Tibial artery (tissue), 4 donors: Measurements from ENCODE around the gene GABRB3.
"Not testable (repeated sequence)": the region's sequence is repeated elsewhere in the genome, so short reads cannot be mapped to it uniquely, and the experiment has no call there.

Experiments
- DNase-seq, 2 donors: peaks; one replicate each; pipeline ENCODE4 v3.0.0-alpha.2; 2019
- H3K27ac ChIP-seq, 2 donors: fragments of 200-600 bp; sonication (generic) in 1 of 2; 1 replicate in 1 of 2; 2 replicates in 1 of 2; pipeline ENCODE4 v1.5.1; 2018 to 2019; ENCODE audit warnings: mild to moderate bottlenecking in 1 of 2
- H3K27me3 ChIP-seq, 2 donors: fragments of 200-600 bp; sonication (generic) in 1 of 2; one replicate each; pipeline versions ENCODE4 v1.5.1 to v1.6.0; 2016 to 2019
- H3K36me3 ChIP-seq, 3 donors: fragments of 200-600 bp; sonication (generic) in 2 of 3; one replicate each; pipeline ENCODE4 v1.5.1; 2016 to 2019; ENCODE audit warnings: mild to moderate bottlenecking in 2 of 3
- H3K4me1 ChIP-seq, 4 donors: fragments of 200-600 bp; sonication (generic) in 2 of 4; 1 replicate in 3 of 4; 2 replicates in 1 of 4; pipeline ENCODE4 v1.5.1; 2016 to 2019
- H3K4me3 ChIP-seq, 2 donors: fragments of 200-600 bp; sonication (generic) in 1 of 2; 1 replicate in 1 of 2; 2 replicates in 1 of 2; pipeline ENCODE4 v1.5.1; 2018 to 2019; ENCODE audit warnings: mild to moderate bottlenecking in 2 of 2
- H3K9me3 ChIP-seq, 3 donors: fragments of 200-600 bp; sonication (generic) in 1 of 3; one replicate each; pipeline ENCODE4 v1.5.1; 2016 to 2019
- CTCF ChIP-seq, 2 experiments: fragments of 200-600 bp in 1 of 2; fragments of 450-650 bp in 1 of 2; IDR thresholded peaks; one replicate each; pipeline ENCODE4 v1.5.1; 2017 to 2019; ENCODE audit warnings: antibody characterized with exemption in 2 of 2, mild to moderate bottlenecking in 1 of 2, moderate library complexity in 1 of 2
- intact Hi-C: fragments of 100-400 bp; cut with DNase I; formaldehyde crosslinking; loops from one replicate; pipeline ENCODE4 v1.15.0; 2023; ENCODE audit warnings: low total_unique reads

The GABRB3 gene

DNA sequence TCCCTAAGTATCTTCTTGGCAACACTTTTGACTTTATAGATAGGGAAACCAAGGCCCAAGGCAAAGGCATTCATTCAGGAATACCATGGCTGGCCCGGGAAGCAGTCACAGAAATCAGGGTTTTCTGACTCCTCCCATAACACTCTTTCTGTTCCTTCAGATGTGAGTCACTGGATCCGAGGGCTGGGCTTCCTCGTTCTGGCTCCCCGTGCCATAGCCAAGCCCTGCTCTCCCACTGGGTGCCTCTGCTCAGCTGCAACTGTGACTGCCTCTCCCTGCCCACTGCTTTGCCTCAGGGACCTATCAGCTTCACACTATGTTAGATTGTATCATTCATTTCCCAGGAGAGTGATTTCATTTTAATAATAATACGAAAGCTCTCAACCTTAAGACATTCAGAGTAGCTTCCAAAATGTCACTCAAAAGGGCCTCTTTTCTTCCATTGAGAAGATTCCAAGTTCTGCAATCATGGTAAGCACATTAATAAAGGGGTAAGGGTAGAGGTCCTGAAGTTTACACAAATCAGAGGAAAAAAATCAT lies 50.2 kb downstream of the GABRB3 start:
- Histone ChIP-seq H3K36me3 (no peaks in the 10 kb centered on the region), H3K27ac (no peak overlapping the region), H3K27me3 (no peaks in the 10 kb centered on the region), H3K4me3 (no peak overlapping the region), H3K4me1 (no peaks in the 10 kb centered on the region), H3K9me3 (no peaks in the 10 kb centered on the region)
- DNase-seq: no peak
- no peak for TF ChIP-seq CTCF (IDR thresholded peaks at IDR 0.05)
- intact Hi-C loops: no loop called here

GRCh38 chr15:26721232-26721967 lies 51.5 kb downstream of the GABRB3 start:
- intact Hi-C loops: no loop called here
- TF ChIP-seq CTCF (IDR thresholded peaks at IDR 0.05): no peak
- Histone ChIP-seq H3K36me3 (no peaks in the 10 kb centered on the region), H3K27me3 (no peaks in the 10 kb centered on the region), H3K27ac (no peak overlapping the region), H3K9me3 (no peaks in the 10 kb centered on the region), H3K4me1 (no peaks in the 10 kb centered on the region), H3K4me3 (no peak overlapping the region)
- DNase-seq: no peak

DNA sequence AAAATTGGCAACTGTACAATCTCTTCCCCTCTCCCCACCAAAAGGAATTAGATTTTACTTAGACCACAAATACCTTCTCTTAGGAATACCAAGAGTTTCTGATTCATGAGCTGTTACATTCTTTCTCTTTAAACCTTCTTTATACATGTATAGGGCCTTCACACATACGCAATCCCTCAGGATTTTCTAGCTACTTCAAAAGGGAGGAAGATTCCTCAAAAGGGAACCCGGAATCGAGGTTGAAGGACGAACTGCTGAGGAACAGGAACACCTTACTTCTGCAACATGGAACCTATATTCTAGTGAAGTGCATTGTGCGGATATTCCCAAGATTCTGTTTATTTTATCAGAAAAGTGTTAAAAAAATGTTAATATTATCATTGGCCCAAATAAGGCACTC lies 52.3 kb downstream of the GABRB3 start:
- Histone ChIP-seq H3K4me3 (no peak overlapping the region), H3K36me3 (no peaks in the 10 kb centered on the region), H3K27ac (no peak overlapping the region), H3K27me3 (no peaks in the 10 kb centered on the region), H3K4me1 (no peaks in the 10 kb centered on the region), H3K9me3 (no peaks in the 10 kb centered on the region)
- no peak for TF ChIP-seq CTCF (IDR thresholded peaks at IDR 0.05)
- no peak for DNase-seq
- intact Hi-C loops: no loop called here

GRCh38 chr15:26719866-26720265 lies 53.0 kb downstream of the GABRB3 start:
- not testable (repeated sequence) for H3K27ac ChIP-seq

DNA sequence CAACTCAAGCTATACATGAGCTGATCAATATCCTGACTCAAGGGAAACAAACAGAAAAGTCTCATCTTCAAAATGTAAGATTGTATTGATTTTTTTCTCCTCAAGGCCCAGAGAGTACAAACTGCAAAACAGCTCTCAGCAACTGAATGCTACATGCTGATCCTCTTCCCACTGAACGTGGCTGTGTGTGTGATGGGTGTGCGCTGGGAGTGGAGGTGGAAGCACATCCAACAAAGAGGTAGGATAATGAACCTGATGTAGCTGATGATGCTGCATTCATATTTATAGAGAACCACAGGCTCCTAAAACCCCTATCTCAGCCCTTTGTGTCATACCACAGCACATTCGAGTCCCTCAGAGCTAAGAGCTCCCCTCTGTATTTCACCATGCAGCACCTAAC lies 56.8 kb downstream of the GABRB3 start:
- no peak overlapping the region for H3K4me3 ChIP-seq
- no peaks in the 10 kb centered on the region for H3K36me3 ChIP-seq
- no peak overlapping the region for H3K27ac ChIP-seq
- intact Hi-C loops: no loop called here
- no peak for DNase-seq
- H3K4me1 ChIP-seq: no peaks in the 10 kb centered on the region
- H3K9me3 ChIP-seq: no peaks in the 10 kb centered on the region
- no peak for TF ChIP-seq CTCF (IDR thresholded peaks at IDR 0.05)
- no peaks in the 10 kb centered on the region for H3K27me3 ChIP-seq

More at GRCh38 chr15:26719866-26720265, 53.0 kb downstream of the GABRB3 start:
- DNase-seq, H3K9me3 ChIP-seq, intact Hi-C loops, H3K4me3 ChIP-seq, H3K4me1 ChIP-seq, H3K27me3 ChIP-seq, H3K36me3 ChIP-seq: not testable (repeated sequence)

DNA sequence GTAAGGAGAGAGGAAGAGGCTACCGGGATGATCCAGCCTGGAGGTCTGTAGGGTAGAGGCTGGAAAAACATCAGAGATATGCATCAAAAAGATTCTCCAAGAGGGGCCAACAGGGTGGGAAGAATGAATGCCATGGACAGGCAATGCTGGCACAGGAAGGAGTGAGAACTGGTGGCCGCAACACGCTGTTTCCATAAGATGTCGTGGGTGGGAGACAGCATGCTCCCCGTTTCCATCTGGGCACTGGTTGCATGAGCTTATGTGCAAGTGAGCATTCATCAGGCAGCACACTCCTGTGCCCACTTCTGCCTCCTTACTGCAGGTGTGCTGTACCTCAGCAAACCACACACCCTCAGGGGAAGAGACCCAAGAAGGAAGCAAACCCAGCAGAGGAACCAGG lies 59.4 kb downstream of the GABRB3 start:
- H3K9me3 ChIP-seq: no peaks in the 10 kb centered on the region
- intact Hi-C loops: no loop called here
- no peaks in the 10 kb centered on the region for H3K36me3 ChIP-seq
- TF ChIP-seq CTCF (IDR thresholded peaks at IDR 0.05): no peak
- no peak for DNase-seq
- no peaks in the 10 kb centered on the region for H3K4me1 ChIP-seq
- no peaks in the 10 kb centered on the region for H3K27me3 ChIP-seq
- H3K27ac ChIP-seq: no peak overlapping the region
- H3K4me3 ChIP-seq: no peak overlapping the region
